Panc1 (cell line): ENCODE measurements around the gene TLCD5. TPM values are rescaled to one million over a fixed set of nuclear protein-coding genes. Genes with fewer than 3 reads are reported as not detected.
A peak's percentile ranks its signal among the peaks of the same experiment; 100 is the strongest.

Experiments used
- ATAC-seq: fragments of 200-7000 bp; cut with Tn5 transposase; 2 replicates; pipeline ENCODE4 v1.9.1; 2020; ENCODE audit warnings: mild to moderate bottlenecking, moderate library complexity
- BruUV-seq: library from RNA; stranded (reverse); fragments of 400-500 nt; replicated peaks from 2 replicates; lab custom pipeline; 2021; lab: Mats Ljungman, UMichigan
- CTCF ChIA-PET: fragments of 300-600 bp; sonication (Branson Sonifier 250); formaldehyde crosslinking; loops from one replicate; lab custom pipeline; 2022; ENCODE audit warnings: antibody characterized with exemption; lab: Charles Lee
- POLR2A ChIA-PET: fragments of 300-600 bp; sonication (Branson Sonifier 250); formaldehyde crosslinking; loops from one replicate; lab custom pipeline; 2022; ENCODE audit warnings: antibody characterized with exemption; lab: Charles Lee
- DNase-seq: peaks from one replicate; pipeline ENCODE4 v3.0.0-alpha.2; 2010; ENCODE audit warnings: low read depth, low spot score
- H3K27ac ChIP-seq: 2 replicates; pipeline ENCODE4 v1.5.1; 2011; ENCODE audit warnings: mild to moderate bottlenecking, low read length, inconsistent platforms
- H3K27me3 ChIP-seq: fragments of 200-500 bp; sonication (Bioruptor generic); 2 replicates; pipeline ENCODE4 v1.6.0; 2014; ENCODE audit warnings: low read length, inconsistent platforms; ENCODE audit not compliant: control insufficient read depth, insufficient read depth
- H3K36me3 ChIP-seq: fragments of 200-500 bp; sonication (Bioruptor generic); 2 replicates; pipeline ENCODE4 v1.5.1; 2014; ENCODE audit warnings: inconsistent platforms, mild to moderate bottlenecking, low read length, moderate library complexity; ENCODE audit not compliant: control insufficient read depth, insufficient read depth
- H3K4me1 ChIP-seq: 2 replicates; pipeline ENCODE4 v1.5.1; 2011; ENCODE audit warnings: inconsistent platforms, mild to moderate bottlenecking, low read length, moderate library complexity; ENCODE audit not compliant: control insufficient read depth, insufficient read depth
- H3K4me3 ChIP-seq, 2 experiments: 2 replicates each; pipeline ENCODE4 v1.5.1; 2011 to 2012; ENCODE audit warnings: low read depth in 2 of 2, low read length in 2 of 2, mild to moderate bottlenecking in 2 of 2, inconsistent platforms in 1 of 2, moderate library complexity in 1 of 2
- H3K9me3 ChIP-seq: fragments of 200-500 bp; sonication (Bioruptor generic); 2 replicates; pipeline ENCODE4 v1.5.1; 2014; ENCODE audit warnings: low read depth, mild to moderate bottlenecking, inconsistent platforms, low read length, moderate library complexity; ENCODE audit not compliant: control insufficient read depth, insufficient read depth
- CTCF ChIP-seq: fragments of 450-650 bp; IDR thresholded peaks from 2 replicates; pipeline ENCODE4 v1.5.1; 2017; ENCODE audit warnings: mild to moderate bottlenecking
- POLR2AphosphoS5 ChIP-seq: IDR thresholded peaks from 2 replicates; pipeline ENCODE4 v1.6.1; 2012; ENCODE audit warnings: mild to moderate bottlenecking, low read depth, low read length, moderate library complexity
- REST ChIP-seq, 2 experiments: IDR thresholded peaks; 2 replicates each; pipeline ENCODE4 v1.6.1; 2011 to 2012; ENCODE audit warnings: low read depth in 2 of 2, control low read depth in 1 of 2, low read length in 1 of 2, mild to moderate bottlenecking in 1 of 2, moderate library complexity in 1 of 2; ENCODE audit not compliant: insufficient read depth in 1 of 2
- SIN3A ChIP-seq: IDR thresholded peaks from 2 replicates; pipeline ENCODE4 v1.6.1; 2012; ENCODE audit warnings: low read depth, mild to moderate bottlenecking, low read length, moderate library complexity, borderline replicate concordance; ENCODE audit not compliant: insufficient read depth
- TCF7L2 ChIP-seq: IDR thresholded peaks from 2 replicates; pipeline ENCODE4 v1.6.1; 2011; ENCODE audit warnings: mild to moderate bottlenecking, low read depth, low read length, inconsistent platforms
- in situ Hi-C: cut with HindIII; loops from 2 replicates; pipeline ENCODE4 v1.10.0; 2016; ENCODE audit warnings: low sequenced_read_pairs, low pct_unique_long_range_greater_than_20kb
- intact Hi-C: fragments of 100-400 bp; cut with micrococcal nuclease; formaldehyde crosslinking; loops from one replicate; pipeline ENCODE4 v1.10.0; 2022; ENCODE audit not compliant: unreplicated experiment
- total RNA-seq: library from RNA; stranded (reverse); gene quantifications from one replicate; pipeline ENCODE4 v1.2.1, GENCODE V29; 2021; ENCODE audit not compliant: unreplicated experiment

TLCD5 gene
- total RNA-seq, 1 experiment from 2014 or later = 22.8 TPM

GRCh38 chr11:120330045-120330444, 4.9 kb downstream of the TLCD5 start:
- POLR2A ChIA-PET = no interaction called here

GRCh38 chr11:120331301-120331996, 6.3 kb downstream of the TLCD5 start:
- ChIA-PET POLR2A (interaction anchor here (1.1 kb wide), 1 partner anchor 100 kb away, joined by 4 read pairs; no protein-coding TSS in a partner anchor), CTCF (no interaction called here)
- BruUV-seq = TSS peak; percentile 96
- Histone ChIP-seq H3K27ac (peak overlapping the region; percentile 98), H3K36me3 (peaks cover 17% of the 10 kb centered on the region), H3K4me3 (no peak overlapping the region), H3K9me3 (no peaks in the 10 kb centered on the region), H3K4me1 (peaks cover 77% of the 10 kb centered on the region), H3K27me3 (no peaks in the 10 kb centered on the region)
- intact Hi-C loops = no loop called here
- ATAC-seq (peak; percentile 73), DNase-seq (no peak)
- in situ Hi-C loops = no loop called here
- TF ChIP-seq POLR2AphosphoS5 = peak; percentile 85
- 0 out of 2 replicates have a peak, but pooled peaks have one; percentile 48 for TF ChIP-seq SIN3A
- peak; percentile 79 for TF ChIP-seq TCF7L2
- TF ChIP-seq CTCF = no peak

More at GRCh38 chr11:120330045-120330444, 4.9 kb downstream of the TLCD5 start:
- H3K27me3 ChIP-seq = no peaks in the 10 kb centered on the region
- no peak overlapping the region for H3K4me3 ChIP-seq
- H3K9me3 ChIP-seq = no peaks in the 10 kb centered on the region
- peaks cover 17% of the 10 kb centered on the region for H3K36me3 ChIP-seq
- TF ChIP-seq SIN3A = no peak
- no TSS peak for BruUV-seq
- H3K27ac ChIP-seq = peak overlapping the region; percentile 98
- CTCF ChIA-PET = no interaction called here
- in situ Hi-C loops = no loop called here
- intact Hi-C loops = no loop called here
- DNase-seq (no peak), ATAC-seq (no peak)
- H3K4me1 ChIP-seq = peaks cover 76% of the 10 kb centered on the region

- ChIA-PET POLR2A (interaction anchor here (0.6 kb wide), 1 partner anchor 144 kb away, joined by 16 read pairs; no protein-coding TSS in a partner anchor), CTCF (no interaction called here)
- ATAC-seq (no peak), DNase-seq (no peak)
- Histone ChIP-seq H3K36me3 (peaks cover 17% of the 10 kb centered on the region), H3K27ac (peak overlapping the region; percentile 98), H3K4me1 (peaks cover 62% of the 10 kb centered on the region), H3K4me3 (no peak overlapping the region), H3K9me3 (no peaks in the 10 kb centered on the region), H3K27me3 (no peaks in the 10 kb centered on the region)
- intact Hi-C loops (no loop called here), in situ Hi-C loops (no loop called here)
- BruUV-seq = no TSS peak
- TF ChIP-seq CTCF (no peak), POLR2AphosphoS5 (no peak), SIN3A (no peak), REST (IDR thresholded peaks at IDR 0.05; ENCODE audit: insufficient read depth in 1 of 2, low read depth in 2 of 2, low read length in 1 of 2) (no peak), TCF7L2 (no peak)
Observed at GRCh38 chr11:120332822-120333716, 8.0 kb downstream of the TLCD5 start.
